Measurements from ENCODE around the gene ZSCAN21. TPM values are rescaled to one million over a fixed set of nuclear protein-coding genes. Genes with fewer than 3 reads are reported as not detected.

Gene ZSCAN21
- total and polyA plus RNA-seq, 8 donors = 6.5 to 27.1 (median 24.1) TPM

DNA sequence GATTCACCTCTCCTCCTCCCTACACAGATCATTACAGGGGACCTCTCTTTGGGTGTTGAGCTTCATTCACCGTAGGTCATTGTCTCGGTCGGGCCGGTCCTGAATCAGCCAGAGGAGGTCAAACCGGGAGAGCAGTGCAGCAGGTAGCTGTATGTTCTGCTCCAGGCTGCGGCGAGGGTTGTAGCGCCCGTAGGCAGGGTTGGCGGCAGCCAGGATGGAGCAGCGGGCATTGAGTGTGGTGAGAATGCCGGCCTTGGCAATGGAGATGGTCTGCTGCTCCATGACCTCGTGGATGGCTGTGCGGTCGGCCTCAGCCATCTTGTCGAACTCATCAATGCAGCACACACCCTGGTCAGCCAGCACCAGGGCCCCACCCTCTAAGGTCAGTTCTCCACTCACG is 46.1 kb downstream of the ZSCAN21 start:
- TF ChIP-seq, protein P1, sequence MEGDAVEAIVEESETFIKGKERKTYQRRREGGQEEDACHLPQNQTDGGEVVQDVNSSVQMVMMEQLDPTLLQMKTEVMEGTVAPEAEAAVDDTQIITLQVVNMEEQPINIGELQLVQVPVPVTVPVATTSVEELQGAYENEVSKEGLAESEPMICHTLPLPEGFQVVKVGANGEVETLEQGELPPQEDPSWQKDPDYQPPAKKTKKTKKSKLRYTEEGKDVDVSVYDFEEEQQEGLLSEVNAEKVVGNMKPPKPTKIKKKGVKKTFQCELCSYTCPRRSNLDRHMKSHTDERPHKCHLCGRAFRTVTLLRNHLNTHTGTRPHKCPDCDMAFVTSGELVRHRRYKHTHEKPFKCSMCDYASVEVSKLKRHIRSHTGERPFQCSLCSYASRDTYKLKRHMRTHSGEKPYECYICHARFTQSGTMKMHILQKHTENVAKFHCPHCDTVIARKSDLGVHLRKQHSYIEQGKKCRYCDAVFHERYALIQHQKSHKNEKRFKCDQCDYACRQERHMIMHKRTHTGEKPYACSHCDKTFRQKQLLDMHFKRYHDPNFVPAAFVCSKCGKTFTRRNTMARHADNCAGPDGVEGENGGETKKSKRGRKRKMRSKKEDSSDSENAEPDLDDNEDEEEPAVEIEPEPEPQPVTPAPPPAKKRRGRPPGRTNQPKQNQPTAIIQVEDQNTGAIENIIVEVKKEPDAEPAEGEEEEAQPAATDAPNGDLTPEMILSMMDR (IDR thresholded peaks at IDR 0.05) = no peak
- Histone ChIP-seq H3K4me1 (peaks cover 16 to 27% of the 10 kb centered on the region in 2 donors), H3K27ac (no peak overlapping the region), H3K36me3 (peaks cover 11 to 88% of the 10 kb centered on the region in 2 donors), H3K4me3 (no peak overlapping the region), H3K9me3 (no peaks in the 10 kb centered on the region), H3K27me3 (no peaks in the 10 kb centered on the region)
- intact Hi-C loops (cut with DNase I) = no loop called here
- no peak for ATAC-seq
- DNase-seq = no peak

- intact Hi-C loops (cut with DNase I) = no loop called here
- Histone ChIP-seq H3K4me3 (no peak overlapping the region), H3K36me3 (peaks cover 11 to 65% of the 10 kb centered on the region in 2 donors), H3K9me3 (no peaks in the 10 kb centered on the region), H3K4me1 (peaks cover 20 to 28% of the 10 kb centered on the region in 2 donors), H3K27me3 (no peaks in the 10 kb centered on the region), H3K27ac (peak overlapping the region in 1 of 2 donors; percentile 18)
- ATAC-seq (no peak), DNase-seq (no peak)
- TF ChIP-seq, protein P1 (IDR thresholded peaks at IDR 0.05) = no peak
Measured at GRCh38 chr7:100098913-100099312, 49.3 kb downstream of the ZSCAN21 start.

DNA sequence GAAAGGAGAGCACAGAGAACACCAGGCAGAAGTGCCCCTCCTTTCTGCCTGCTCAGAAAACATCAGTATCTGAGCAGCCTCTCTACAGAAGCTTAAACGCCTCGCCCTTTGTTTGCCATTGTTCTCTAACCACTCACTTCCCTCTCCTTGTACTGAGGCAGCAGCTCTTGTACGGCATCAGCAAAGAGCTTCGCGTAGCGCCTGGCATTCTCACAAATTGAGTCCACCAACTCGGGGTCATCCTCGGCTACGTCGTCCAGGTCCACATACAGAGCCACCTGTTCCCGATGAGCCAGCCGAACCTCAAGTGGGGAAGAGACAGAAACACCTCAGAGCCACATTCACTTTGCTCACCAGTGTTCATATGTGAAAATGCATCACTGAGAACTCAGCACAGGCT is 49.9 kb downstream of the ZSCAN21 start:
- ATAC-seq (no peak), DNase-seq (no peak)
- peak overlapping the region; percentile 90 to 95 for H3K4me3 ChIP-seq
- H3K27ac ChIP-seq = no peak overlapping the region
- H3K27me3 ChIP-seq = no peaks in the 10 kb centered on the region
- H3K36me3 ChIP-seq = peaks cover 11 to 65% of the 10 kb centered on the region in 2 donors
- peaks cover 20 to 28% of the 10 kb centered on the region in 2 donors for H3K4me1 ChIP-seq
- TF ChIP-seq, protein P1 (IDR thresholded peaks at IDR 0.05) = no peak
- intact Hi-C loops (cut with DNase I) = no loop called here
- no peaks in the 10 kb centered on the region for H3K9me3 ChIP-seq

DNA sequence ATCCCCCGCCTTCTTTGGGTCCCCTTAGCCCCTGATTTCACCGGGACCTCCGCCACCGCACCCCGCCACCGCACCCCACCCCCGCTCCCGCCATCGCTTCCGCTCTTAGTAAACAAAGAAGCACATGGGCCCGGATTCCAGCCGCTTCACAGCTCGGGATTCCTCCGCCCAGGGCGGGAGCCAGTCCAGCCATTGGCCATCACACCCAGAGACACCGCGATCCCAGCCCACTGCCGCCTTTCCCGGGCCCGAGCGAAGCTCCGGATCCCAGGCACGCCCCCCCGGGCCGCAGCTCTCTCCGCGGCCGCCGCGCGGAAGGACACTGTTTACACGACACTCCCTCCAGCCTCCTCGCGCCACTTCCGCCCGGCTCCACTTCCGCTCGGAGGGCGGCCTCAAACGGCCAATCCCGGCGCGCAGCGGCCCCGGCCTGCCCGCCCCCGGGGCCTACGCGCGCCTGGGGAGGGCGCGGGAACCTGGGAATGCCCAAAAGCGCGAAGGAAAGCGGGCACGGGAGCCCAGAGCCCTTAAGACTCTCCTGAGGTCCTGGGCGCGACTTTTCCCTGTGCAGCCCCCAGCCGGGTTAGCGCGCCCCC is 50.9 kb downstream of the ZSCAN21 start:
- Histone ChIP-seq H3K4me1 (peaks cover 20 to 28% of the 10 kb centered on the region in 2 donors), H3K9me3 (no peaks in the 10 kb centered on the region), H3K36me3 (peaks cover 4 to 65% of the 10 kb centered on the region in 2 donors), H3K27me3 (no peaks in the 10 kb centered on the region), H3K4me3 (peak overlapping the region; percentile 90 to 95), H3K27ac (peak overlapping the region; percentile 93 to 97)
- ATAC-seq (peak; percentile 94), DNase-seq (peak; percentile 93 to 97 (median 96))
- TF ChIP-seq, protein P1 (IDR thresholded peaks at IDR 0.05) = no peak
- intact Hi-C loops (cut with DNase I) = no loop called here

GRCh38 chr7:100101016-100101862 is 51.7 kb downstream of the ZSCAN21 start, which contains the start of the genes AP4M1 and MCM7:
Gene AP4M1 (plus strand): TSS chr7:100101643. CDS start chr7:100101715, 72 bp downstream.
Gene MCM7 (minus strand): TSS chr7:100101397. CDS start chr7:100101294, 103 bp downstream.
- peak; percentile 96 to 100 (median 98) for DNase-seq
- Histone ChIP-seq H3K4me1 (peaks cover 20 to 28% of the 10 kb centered on the region in 2 donors), H3K36me3 (peaks cover 0 to 65% of the 10 kb centered on the region in 2 donors), H3K4me3 (peak within 1 kb of the TSS; percentile 90 to 95), H3K27ac (peak within 1 kb of the TSS; percentile 93 to 97), H3K27me3 (no peaks in the 10 kb centered on the region), H3K9me3 (no peaks in the 10 kb centered on the region)
- TF ChIP-seq, protein P1 (IDR thresholded peaks at IDR 0.05) = peak in 1 of 2 donors; percentile 13
- intact Hi-C loops (cut with DNase I) = no loop called here
- peak; percentile 94 for ATAC-seq

Measured in left lung (tissue), 10 donors.